Osteoblast (primary cell): ENCODE data around the gene MGMT. TPM values are rescaled to one million over a fixed set of nuclear protein-coding genes. Genes with fewer than 3 reads are reported as not detected.

Source experiments
- DNase-seq: peaks from one replicate; pipeline ENCODE4 v3.0.0; 2011; ENCODE audit warnings: low spot score, mixed read lengths; ENCODE audit not compliant: insufficient read length; ENCODE audit errors: missing footprints
- H2AFZ ChIP-seq: 2 replicates; pipeline ENCODE4 v1.6.0; 2011; ENCODE audit warnings: mild to moderate bottlenecking, low read length
- H3K27ac ChIP-seq: 2 replicates; pipeline ENCODE4 v1.5.1; 2011; ENCODE audit warnings: mild to moderate bottlenecking, low read depth, low read length, moderate library complexity
- H3K27me3 ChIP-seq: 2 replicates; pipeline ENCODE4 v1.6.0; 2012; ENCODE audit warnings: mild to moderate bottlenecking, control low read depth, inconsistent platforms, low read length, moderate library complexity; ENCODE audit not compliant: insufficient read depth
- H3K36me3 ChIP-seq: 2 replicates; pipeline ENCODE4 v1.5.1; 2011; ENCODE audit warnings: mild to moderate bottlenecking, low read length, control low read depth, moderate library complexity; ENCODE audit not compliant: insufficient read depth
- H3K4me1 ChIP-seq: 2 replicates; pipeline ENCODE4 v1.5.1; 2011; ENCODE audit warnings: mild to moderate bottlenecking, low read length, control low read depth, moderate library complexity; ENCODE audit not compliant: insufficient read depth
- H3K4me2 ChIP-seq: 2 replicates; pipeline ENCODE4 v1.6.0; 2011; ENCODE audit warnings: mild to moderate bottlenecking, low read length; ENCODE audit not compliant: insufficient read depth
- H3K4me3 ChIP-seq: fragments of 200-600 bp; sonication (generic); 3 replicates; pipeline ENCODE4 v1.5.1; 2012; ENCODE audit warnings: mild to moderate bottlenecking, low read length, inconsistent platforms; ENCODE audit not compliant: insufficient read depth
- H3K79me2 ChIP-seq: 2 replicates; pipeline ENCODE4 v1.6.0; 2012; ENCODE audit warnings: mild to moderate bottlenecking, low read length, control low read depth, inconsistent platforms; ENCODE audit not compliant: insufficient read depth
- H3K9me3 ChIP-seq: 2 replicates; pipeline ENCODE4 v1.5.1; 2011; ENCODE audit warnings: low read depth, low read length, control low read depth
- H4K20me1 ChIP-seq: 2 replicates; pipeline ENCODE4 v1.6.0; 2012; ENCODE audit warnings: mild to moderate bottlenecking, low read length, control low read depth; ENCODE audit not compliant: insufficient read depth
- total RNA-seq: library from RNA; depleted of rRNA; stranded (reverse); fragments of >200 nt; gene quantifications from 2 replicates; pipeline ENCODE4 v1.2.3, GENCODE V29; 2012
- TF ChIP-seq, protein P1 (sequence below): IDR thresholded peaks from 2 replicates; pipeline ENCODE4 v1.5.1; 2011; ENCODE audit warnings: mild to moderate bottlenecking, low read depth, low read length, moderate library complexity; ENCODE audit errors: extremely low read depth

MGMT gene
- total RNA-seq, 1 donor = 21.0 TPM

- Histone ChIP-seq H4K20me1 (peaks cover 11% of the 10 kb centered on the region), H3K36me3 (no peaks in the 10 kb centered on the region), H3K4me3 (no peak overlapping the region), H3K27ac (no peak overlapping the region), H2AFZ (no peak overlapping the region), H3K9me3 (no peaks in the 10 kb centered on the region), H3K4me1 (peaks cover 19% of the 10 kb centered on the region), H3K79me2 (no peaks in the 10 kb centered on the region), H3K27me3 (no peaks in the 10 kb centered on the region), H3K4me2 (no peak overlapping the region)
- TF ChIP-seq, protein P1, sequence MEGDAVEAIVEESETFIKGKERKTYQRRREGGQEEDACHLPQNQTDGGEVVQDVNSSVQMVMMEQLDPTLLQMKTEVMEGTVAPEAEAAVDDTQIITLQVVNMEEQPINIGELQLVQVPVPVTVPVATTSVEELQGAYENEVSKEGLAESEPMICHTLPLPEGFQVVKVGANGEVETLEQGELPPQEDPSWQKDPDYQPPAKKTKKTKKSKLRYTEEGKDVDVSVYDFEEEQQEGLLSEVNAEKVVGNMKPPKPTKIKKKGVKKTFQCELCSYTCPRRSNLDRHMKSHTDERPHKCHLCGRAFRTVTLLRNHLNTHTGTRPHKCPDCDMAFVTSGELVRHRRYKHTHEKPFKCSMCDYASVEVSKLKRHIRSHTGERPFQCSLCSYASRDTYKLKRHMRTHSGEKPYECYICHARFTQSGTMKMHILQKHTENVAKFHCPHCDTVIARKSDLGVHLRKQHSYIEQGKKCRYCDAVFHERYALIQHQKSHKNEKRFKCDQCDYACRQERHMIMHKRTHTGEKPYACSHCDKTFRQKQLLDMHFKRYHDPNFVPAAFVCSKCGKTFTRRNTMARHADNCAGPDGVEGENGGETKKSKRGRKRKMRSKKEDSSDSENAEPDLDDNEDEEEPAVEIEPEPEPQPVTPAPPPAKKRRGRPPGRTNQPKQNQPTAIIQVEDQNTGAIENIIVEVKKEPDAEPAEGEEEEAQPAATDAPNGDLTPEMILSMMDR = no peak
- DNase-seq = no peak
Measured at GRCh38 chr10:129706081-129706480, 239.0 kb downstream of the MGMT start.

- Histone ChIP-seq H2AFZ (no peak overlapping the region), H3K79me2 (no peaks in the 10 kb centered on the region), H3K9me3 (no peaks in the 10 kb centered on the region), H4K20me1 (peaks cover 11% of the 10 kb centered on the region), H3K27ac (no peak overlapping the region), H3K36me3 (no peaks in the 10 kb centered on the region), H3K27me3 (no peaks in the 10 kb centered on the region), H3K4me1 (peaks cover 19% of the 10 kb centered on the region), H3K4me2 (no peak overlapping the region), H3K4me3 (no peak overlapping the region)
- TF ChIP-seq, protein P1 = no peak
- no peak for DNase-seq
Measured at GRCh38 chr10:129706523-129706922, 239.5 kb downstream of the MGMT start.

DNA sequence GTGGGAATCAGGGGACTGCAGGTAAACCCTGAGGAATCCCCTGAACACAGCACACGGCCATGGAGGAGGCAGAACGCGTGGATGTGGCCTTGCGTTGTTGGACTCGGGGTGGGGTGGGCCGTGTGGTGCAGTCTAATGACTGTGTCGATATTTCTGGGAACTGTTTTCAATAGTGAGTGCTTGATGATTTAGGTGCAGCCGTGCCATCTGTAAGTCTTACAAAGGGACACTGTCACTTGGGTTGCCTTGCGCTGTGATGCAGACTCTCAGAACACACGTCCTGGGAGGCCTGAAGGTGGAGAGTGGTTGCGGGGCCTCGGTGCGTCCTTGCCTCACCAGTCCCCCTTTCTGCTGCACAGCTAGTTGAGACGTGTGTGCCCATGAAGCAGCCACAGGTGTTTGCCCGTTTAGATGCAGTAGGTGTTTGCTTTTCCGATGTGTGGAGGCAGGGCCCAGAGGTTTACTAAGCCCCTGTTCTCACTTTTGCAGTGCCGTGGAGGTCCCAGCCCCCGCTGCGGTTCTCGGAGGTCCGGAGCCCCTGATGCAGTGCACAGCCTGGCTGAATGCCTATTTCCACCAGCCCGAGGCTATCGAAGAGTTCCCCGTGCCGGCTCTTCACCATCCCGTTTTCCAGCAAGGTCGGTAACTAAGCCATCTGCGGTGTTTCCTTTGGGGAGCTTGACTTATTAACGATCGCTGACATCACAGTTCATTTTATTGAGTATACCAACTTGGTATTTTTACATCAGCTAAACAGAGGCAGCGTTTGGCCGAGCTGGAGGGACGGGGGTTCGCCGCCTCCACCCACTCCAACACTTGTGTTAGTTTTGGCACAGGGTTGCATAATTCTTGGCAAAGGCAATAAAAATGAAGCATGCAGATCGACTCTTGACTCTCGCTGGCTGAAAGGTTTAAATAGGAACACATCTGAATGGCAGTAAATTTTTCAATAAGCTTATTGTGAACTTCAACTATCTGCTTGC, 240.7 kb downstream of the MGMT start:
- Histone ChIP-seq H3K36me3 (no peaks in the 10 kb centered on the region), H3K4me2 (peak overlapping the region; percentile 55), H4K20me1 (peaks cover 6% of the 10 kb centered on the region), H3K9me3 (no peaks in the 10 kb centered on the region), H3K79me2 (no peaks in the 10 kb centered on the region), H3K27ac (no peak overlapping the region), H3K27me3 (no peaks in the 10 kb centered on the region), H2AFZ (peak overlapping the region; percentile 39), H3K4me3 (peak overlapping the region; percentile 5), H3K4me1 (peaks cover 19% of the 10 kb centered on the region)
- TF ChIP-seq, protein P1 = no peak
- DNase-seq = peak; percentile 94

DNA sequence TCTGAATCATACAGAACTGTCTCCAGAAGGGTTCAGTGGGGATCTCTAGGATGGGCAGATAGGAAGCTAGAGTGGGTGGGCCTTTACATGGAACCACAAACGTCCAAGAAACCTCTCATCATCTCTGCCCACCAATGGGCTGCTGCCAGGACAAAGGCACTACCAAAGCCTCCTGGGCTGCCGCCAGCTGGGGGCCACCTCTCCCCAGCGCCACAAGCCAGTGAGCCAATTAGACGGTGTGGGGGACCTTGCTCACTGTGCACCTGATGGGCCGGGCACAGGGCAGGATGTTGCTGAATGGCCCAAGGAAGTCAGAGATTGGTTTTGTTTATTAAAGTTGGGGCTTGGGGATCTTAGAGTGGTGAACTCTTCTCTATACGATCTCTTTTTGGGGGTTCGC, 242.1 kb downstream of the MGMT start:
- H3K36me3 ChIP-seq = no peaks in the 10 kb centered on the region
- H3K4me2 ChIP-seq = no peak overlapping the region
- H2AFZ ChIP-seq = no peak overlapping the region
- no peaks in the 10 kb centered on the region for H3K27me3 ChIP-seq
- no peaks in the 10 kb centered on the region for H3K79me2 ChIP-seq
- H3K4me3 ChIP-seq = no peak overlapping the region
- TF ChIP-seq, protein P1 = no peak
- no peaks in the 10 kb centered on the region for H3K9me3 ChIP-seq
- DNase-seq = no peak
- H3K27ac ChIP-seq = no peak overlapping the region
- peaks cover 19% of the 10 kb centered on the region for H3K4me1 ChIP-seq
- peaks cover 6% of the 10 kb centered on the region for H4K20me1 ChIP-seq
